ENCODE results near the gene TUBA1A.
"Not testable (repeated sequence)": the region's sequence is repeated elsewhere in the genome, so short reads cannot be mapped to it uniquely, and the experiment has no call there.

Gene TUBA1A

GRCh38 chr12:49154221-49154620 lies 34.7 kb downstream of the TUBA1A start:
- Mint-ChIP-seq H3K4me1 (peaks cover 10% of the 10 kb centered on the region), H3K4me3 (no peak overlapping the region), H3K9me3 (no peaks in the 10 kb centered on the region), H3K27me3 (peaks cover 5% of the 10 kb centered on the region), H3K36me3 (peaks cover 1% of the 10 kb centered on the region), H3K27ac (no peak overlapping the region)
- CTCF ChIA-PET = no interaction called here
- DNase-seq = no peak

GRCh38 chr12:49147384-49147783 lies 41.5 kb downstream of the TUBA1A start:
- CTCF ChIA-PET = interaction anchor here (0.6 to 1.1 kb wide), 2 partner anchors 17 to 64 kb away, joined by 3 read pairs; partner anchors contain the start of gene TUBA1B
- DNase-seq = no peak
- Mint-ChIP-seq H3K4me3 (no peak overlapping the region), H3K36me3 (no peaks in the 10 kb centered on the region), H3K27ac (no peak overlapping the region), H3K9me3 (no peaks in the 10 kb centered on the region), H3K27me3 (peaks cover under 1% of the 10 kb centered on the region), H3K4me1 (peaks cover 10% of the 10 kb centered on the region)

- Mint-ChIP-seq H3K9me3 (no peaks in the 10 kb centered on the region), H3K36me3 (no peaks in the 10 kb centered on the region), H3K27ac (no peak overlapping the region), H3K4me1 (peaks cover 10% of the 10 kb centered on the region), H3K27me3 (no peaks in the 10 kb centered on the region), H3K4me3 (no peak overlapping the region)
- no peak for DNase-seq
- CTCF ChIA-PET = interaction anchor here (1.1 kb wide), 1 partner anchor 16 kb away, joined by 3 read pairs; the partner anchor contains the start of gene TUBA1B
Measured at GRCh38 chr12:49146406-49146805, 42.5 kb downstream of the TUBA1A start.

GRCh38 chr12:49144384-49144783 lies 44.5 kb downstream of the TUBA1A start:
- CTCF ChIA-PET = interaction anchor here (0.6 kb wide), 1 partner anchor 143 kb away, joined by 3 read pairs; no protein-coding TSS in a partner anchor
- Mint-ChIP-seq H3K36me3 (peaks cover 2% of the 10 kb centered on the region), H3K4me1 (no peaks in the 10 kb centered on the region), H3K4me3 (no peak overlapping the region), H3K27ac (no peak overlapping the region), H3K9me3 (no peaks in the 10 kb centered on the region), H3K27me3 (no peaks in the 10 kb centered on the region)
- DNase-seq = no peak

GRCh38 chr12:49138999-49139398 lies 49.9 kb downstream of the TUBA1A start:
- H3K27me3 Mint-ChIP-seq = no peaks in the 10 kb centered on the region
- H3K9me3 Mint-ChIP-seq = no peaks in the 10 kb centered on the region
- H3K4me1 Mint-ChIP-seq = peaks cover under 1% of the 10 kb centered on the region
- no peak for DNase-seq
- no peak overlapping the region for H3K4me3 Mint-ChIP-seq
- CTCF ChIA-PET = no interaction called here
- H3K27ac Mint-ChIP-seq = no peak overlapping the region
- H3K36me3 Mint-ChIP-seq = peaks cover 5% of the 10 kb centered on the region

- peaks cover 5% of the 10 kb centered on the region for H3K4me1 Mint-ChIP-seq
- no peak for DNase-seq
- CTCF ChIA-PET = no interaction called here
- H3K36me3 Mint-ChIP-seq = peaks cover 5% of the 10 kb centered on the region
- no peaks in the 10 kb centered on the region for H3K27me3 Mint-ChIP-seq
- H3K4me3 Mint-ChIP-seq = no peak overlapping the region
- no peak overlapping the region for H3K27ac Mint-ChIP-seq
- H3K9me3 Mint-ChIP-seq = no peaks in the 10 kb centered on the region
Measured at GRCh38 chr12:49138587-49138986, 50.3 kb downstream of the TUBA1A start.

GRCh38 chr12:49137476-49137875 lies 51.4 kb downstream of the TUBA1A start:
- no peak overlapping the region for H3K27ac Mint-ChIP-seq
- no peak for DNase-seq
- peaks cover 5% of the 10 kb centered on the region for H3K36me3 Mint-ChIP-seq
- no peaks in the 10 kb centered on the region for H3K9me3 Mint-ChIP-seq
- H3K4me3 Mint-ChIP-seq = no peak overlapping the region
- CTCF ChIA-PET = no interaction called here
- H3K4me1 Mint-ChIP-seq = peaks cover 16% of the 10 kb centered on the region
- no peaks in the 10 kb centered on the region for H3K27me3 Mint-ChIP-seq

GRCh38 chr12:49136997-49137396 lies 51.9 kb downstream of the TUBA1A start:
- peaks cover 21% of the 10 kb centered on the region for H3K4me1 Mint-ChIP-seq
- CTCF ChIA-PET = not testable (repeated sequence)

More at GRCh38 chr12:49136997-49137396, 51.9 kb downstream of the TUBA1A start:
- not testable (repeated sequence) for H3K27ac Mint-ChIP-seq, DNase-seq, H3K27me3 Mint-ChIP-seq, H3K36me3 Mint-ChIP-seq, H3K9me3 Mint-ChIP-seq, H3K4me3 Mint-ChIP-seq
